Fibroblast of skin of left biceps (primary cell): ENCODE results near the gene DACT2.

Source experiments
- DNase-seq, 2 experiments: peaks; one replicate each; pipeline ENCODE4 v3.0.0-alpha.2; 2013; ENCODE audit warnings: low read depth in 2 of 2

DACT2 gene

GRCh38 chr6:168352096-168352495 is 32.5 kb upstream of the DACT2 start:
- DNase-seq = no peak

- DNase-seq = no peak
Observed at GRCh38 chr6:168349718-168350210, 30.2 kb upstream of the DACT2 start.

- DNase-seq = no peak
Observed at GRCh38 chr6:168348186-168348585, 28.6 kb upstream of the DACT2 start.

- DNase-seq = no peak
Observed at GRCh38 chr6:168347615-168348014, 28.0 kb upstream of the DACT2 start.

- no peak for DNase-seq
Observed at GRCh38 chr6:168347053-168347452, 27.5 kb upstream of the DACT2 start.

GRCh38 chr6:168345896-168346754 is 26.5 kb upstream of the DACT2 start:
- no peak for DNase-seq

- no peak for DNase-seq
Observed at GRCh38 chr6:168345266-168345665, 25.7 kb upstream of the DACT2 start.

- no peak for DNase-seq
Observed at GRCh38 chr6:168344338-168344737, 24.8 kb upstream of the DACT2 start.

- no peak for DNase-seq
Observed at GRCh38 chr6:168343239-168344150, 23.9 kb upstream of the DACT2 start.

GRCh38 chr6:168342636-168343035 is 23.1 kb upstream of the DACT2 start:
- no peak for DNase-seq

GRCh38 chr6:168341280-168341900 is 21.8 kb upstream of the DACT2 start:
- DNase-seq = no peak

GRCh38 chr6:168340819-168341218 is 21.2 kb upstream of the DACT2 start:
- DNase-seq = no peak

- no peak for DNase-seq
Observed at GRCh38 chr6:168338777-168339176, 19.2 kb upstream of the DACT2 start.

GRCh38 chr6:168336967-168337366 is 17.4 kb upstream of the DACT2 start:
- DNase-seq = no peak

GRCh38 chr6:168333989-168334388 is 14.4 kb upstream of the DACT2 start:
- DNase-seq = no peak

GRCh38 chr6:168333491-168333890 is 13.9 kb upstream of the DACT2 start:
- DNase-seq = no peak

GRCh38 chr6:168333039-168333438 is 13.5 kb upstream of the DACT2 start:
- DNase-seq = no peak

- no peak for DNase-seq
Observed at GRCh38 chr6:168332020-168332419, 12.4 kb upstream of the DACT2 start.

- no peak for DNase-seq
Observed at GRCh38 chr6:168331058-168331457, 11.5 kb upstream of the DACT2 start.

GRCh38 chr6:168330403-168330802 is 10.8 kb upstream of the DACT2 start:
- DNase-seq = no peak

GRCh38 chr6:168328086-168328485 is 8.5 kb upstream of the DACT2 start:
- DNase-seq = no peak
